GM23248 (cell line): ENCODE data around the gene TMEM50A.
"Not testable (repeated sequence)": the region's sequence is repeated elsewhere in the genome, so short reads cannot be mapped to it uniquely, and the experiment has no call there.

Experiments used
- EZH2 ChIP-seq: fragments of 200-600 bp; sonication (generic); IDR thresholded peaks from 2 replicates; pipeline ENCODE4 v1.6.1; 2018; ENCODE audit warnings: antibody characterized with exemption, mild to moderate bottlenecking; ENCODE audit not compliant: insufficient read depth, poor library complexity, severe bottlenecking
- EZH2phosphoT487 ChIP-seq: fragments of 200-600 bp; sonication (generic); IDR thresholded peaks from 2 replicates; pipeline ENCODE4 v1.6.1; 2018; ENCODE audit warnings: antibody characterized with exemption, moderate library complexity, mild to moderate bottlenecking, low read depth; ENCODE audit not compliant: insufficient read depth

DNA sequence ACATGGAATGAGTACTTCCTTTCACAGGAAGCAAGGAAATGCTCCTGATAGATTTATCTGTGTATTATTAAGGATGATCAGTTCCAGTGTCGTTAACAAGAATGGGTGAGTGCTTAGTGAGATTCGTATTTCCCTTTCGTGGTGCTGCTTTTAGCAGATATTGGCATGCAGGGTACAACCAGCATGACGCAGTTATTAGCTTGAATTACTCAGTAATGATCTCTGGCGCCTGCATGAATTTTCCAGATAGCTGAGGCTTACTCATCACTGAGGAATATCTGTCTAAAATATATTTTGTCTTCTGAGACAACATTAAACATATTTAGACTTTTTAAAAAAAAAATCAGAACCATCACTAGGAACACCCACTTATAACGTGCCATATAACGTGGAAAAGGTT, 33.6 kb downstream of the TMEM50A start:
- TF ChIP-seq EZH2, EZH2phosphoT487: not testable (repeated sequence)
